HL-60 (cell line): Measurements from ENCODE around the gene GJD4.

Source experiments
- DNase-seq, 2 experiments: peaks; one replicate each; pipeline ENCODE4 v3.0.0-alpha.2; 2010 to 2020; ENCODE audit warnings: low read depth in 1 of 2, low spot score in 1 of 2
- H3K27ac ChIP-seq: fragments of 250-450 bp; sonication (Bioruptor Pico); replicated peaks from 2 replicates; pipeline ENCODE4 v1.5.1; 2020; ENCODE audit warnings: mild to moderate bottlenecking, moderate library complexity
- H3K27me3 ChIP-seq: fragments of 250-450 bp; sonication (Bioruptor Pico); 2 replicates; pipeline ENCODE4 v1.5.1; 2021; ENCODE audit warnings: mild to moderate bottlenecking, moderate library complexity; ENCODE audit not compliant: insufficient read depth, poor library complexity, severe bottlenecking
- H3K4me3 ChIP-seq: replicated peaks from 2 replicates; pipeline ENCODE4 v1.5.1; 2011; ENCODE audit warnings: mild to moderate bottlenecking, control low read depth, low read length; ENCODE audit not compliant: insufficient read depth
- CTCF ChIP-seq: IDR thresholded peaks from one replicate; pipeline ENCODE4 v1.5.1; 2011; ENCODE audit warnings: low read length, control low read depth, inconsistent platforms; ENCODE audit not compliant: insufficient read depth
- GABPA ChIP-seq: IDR thresholded peaks from 2 replicates; pipeline ENCODE4 v1.6.1; 2012; ENCODE audit warnings: low read depth
- POLR2AphosphoS5 ChIP-seq: IDR thresholded peaks from 2 replicates; pipeline ENCODE4 v1.6.1; 2012; ENCODE audit warnings: low read depth
- REST ChIP-seq: IDR thresholded peaks from 2 replicates; pipeline ENCODE4 v1.6.1; 2012; ENCODE audit warnings: low read depth; ENCODE audit not compliant: insufficient replicate concordance
- SPI1 ChIP-seq: IDR thresholded peaks from 2 replicates; pipeline ENCODE4 v1.6.1; 2012; ENCODE audit warnings: low read depth, mild to moderate bottlenecking, borderline replicate concordance

Gene GJD4

DNA sequence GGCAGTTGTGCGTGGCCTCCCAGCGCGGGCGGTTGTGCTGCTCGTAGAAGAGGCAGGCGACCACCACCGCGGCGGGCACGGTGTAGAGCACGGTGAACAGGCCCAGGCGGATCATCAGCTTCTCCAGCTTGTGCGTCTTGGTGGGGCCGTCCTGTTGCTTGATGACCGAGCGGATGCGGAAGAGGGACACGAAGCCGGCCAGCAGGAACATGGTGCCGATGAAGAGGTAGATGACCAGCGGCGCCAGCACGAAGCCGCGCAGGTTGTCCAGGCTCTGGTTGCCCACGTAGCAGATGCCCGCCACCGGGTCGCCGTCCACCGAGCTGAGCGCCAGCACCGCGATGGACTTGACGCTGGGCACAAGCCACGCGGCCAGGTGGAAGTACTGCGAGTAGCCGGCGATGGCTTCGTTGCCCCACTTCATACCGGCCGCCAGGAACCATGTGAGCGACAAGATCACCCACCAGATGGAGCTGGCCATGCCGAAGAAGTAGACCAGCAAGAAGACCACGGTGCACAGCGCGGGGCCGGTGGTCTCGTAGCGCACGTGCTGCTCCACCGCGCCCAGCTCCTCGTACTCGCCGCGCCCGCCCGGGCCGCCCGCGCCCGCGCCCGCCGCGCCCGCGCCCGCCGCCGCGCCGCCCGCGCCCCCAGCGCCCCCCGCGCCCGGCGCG is 34.7 kb downstream of the GJD4 start:
- no peak overlapping the region for H3K27ac ChIP-seq
- no peak for TF ChIP-seq REST
- no peak for TF ChIP-seq GABPA
- no peak for TF ChIP-seq SPI1
- no peak for TF ChIP-seq POLR2AphosphoS5
- no peak for TF ChIP-seq CTCF
- no peak overlapping the region for H3K4me3 ChIP-seq
- no peak for DNase-seq
- H3K27me3 ChIP-seq = peaks cover 54% of the 10 kb centered on the region

DNA sequence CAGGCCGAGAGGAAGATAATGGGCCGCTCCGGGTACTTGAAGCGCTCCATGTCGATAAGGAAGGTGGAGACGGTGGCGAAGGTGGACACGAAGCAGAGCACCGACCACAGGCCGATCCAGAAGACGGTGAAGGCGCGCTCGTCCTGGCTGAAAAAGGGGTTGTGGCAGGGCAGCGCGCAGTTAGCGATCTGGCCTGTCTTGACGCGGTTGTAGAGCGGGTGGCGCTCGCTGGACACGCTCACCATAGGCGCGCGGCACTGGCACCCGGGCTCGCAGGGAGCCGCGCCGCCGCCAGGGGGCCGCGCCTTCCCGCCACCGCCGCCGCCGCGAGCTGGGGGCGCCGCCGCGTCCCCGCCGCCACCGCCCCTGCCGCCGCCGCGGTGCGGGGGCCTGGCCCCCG is 35.3 kb downstream of the GJD4 start:
- peak overlapping the region; percentile 13; the same call in 1 of the 2 replicates for H3K4me3 ChIP-seq

More for the DNA sequence above, 35.3 kb downstream of the GJD4 start:
- no peak overlapping the region for H3K27ac ChIP-seq
- TF ChIP-seq SPI1 = no peak
- no peak for TF ChIP-seq POLR2AphosphoS5
- no peak for TF ChIP-seq CTCF
- no peak for TF ChIP-seq REST
- no peak for TF ChIP-seq GABPA
- DNase-seq = peak in 1 of 2 experiments; percentile 31
- H3K27me3 ChIP-seq = peaks cover 56% of the 10 kb centered on the region
